Glomerular endothelial cell (primary cell): Measurements from ENCODE around the gene RPP30. TPM values are rescaled to one million over a fixed set of nuclear protein-coding genes. Genes with fewer than 3 reads are reported as not detected.

Source experiments
- DNase-seq: peaks from one replicate; pipeline ENCODE4 v3.0.0-alpha.2; 2011; ENCODE audit warnings: low read depth, low spot score; ENCODE audit errors: extremely low read depth
- total RNA-seq: library from RNA; depleted of rRNA; stranded (reverse); fragments of >200 nt; gene quantifications from 2 replicates; pipeline ENCODE4 v1.2.3, GENCODE V29; 2015

RPP30 gene
- 34.8 and 50.2 TPM in 2 replicates for total RNA-seq

GRCh38 chr10:90871766-90872647 lies at the start of gene RPP30:
Gene RPP30 (plus strand): TSS chr10:90871974. CDS start chr10:90871987, 13 bp downstream.
- DNase-seq: no peak

- no peak for DNase-seq
Observed at GRCh38 chr10:90822508-90822907, 49.3 kb upstream of the RPP30 start.

- DNase-seq: no peak
Observed at GRCh38 chr10:90832111-90832510, 39.7 kb upstream of the RPP30 start.

- DNase-seq: no peak
Observed at GRCh38 chr10:90834326-90834725, 37.4 kb upstream of the RPP30 start.

- DNase-seq: no peak
Observed at GRCh38 chr10:90837486-90837885, 34.3 kb upstream of the RPP30 start.

GRCh38 chr10:90842725-90843124 lies 29.0 kb upstream of the RPP30 start:
- no peak for DNase-seq

GRCh38 chr10:90845726-90846125 lies 26.0 kb upstream of the RPP30 start:
- no peak for DNase-seq

GRCh38 chr10:90846746-90847145 lies 25.0 kb upstream of the RPP30 start:
- no peak for DNase-seq

- no peak for DNase-seq
Observed at GRCh38 chr10:90847436-90847835, 24.3 kb upstream of the RPP30 start.

GRCh38 chr10:90849956-90850749 lies 21.6 kb upstream of the RPP30 start:
- no peak for DNase-seq

GRCh38 chr10:90855126-90855525 lies 16.6 kb upstream of the RPP30 start:
- DNase-seq: no peak

- no peak for DNase-seq
Observed at GRCh38 chr10:90856261-90856660, 15.5 kb upstream of the RPP30 start.

- DNase-seq: no peak
Observed at GRCh38 chr10:90856964-90857634, 14.7 kb upstream of the RPP30 start.

- DNase-seq: no peak
Observed at GRCh38 chr10:90857635-90858460, 13.9 kb upstream of the RPP30 start, which contains the start of gene HTR7. Gene HTR7 (minus strand): TSS chr10:90858039. CDS start chr10:90857671, 368 bp downstream.

GRCh38 chr10:90858461-90858968 lies 13.3 kb upstream of the RPP30 start:
- no peak for DNase-seq

GRCh38 chr10:90859321-90859751 lies 12.4 kb upstream of the RPP30 start:
- no peak for DNase-seq

GRCh38 chr10:90860790-90861189 lies 11.0 kb upstream of the RPP30 start:
- DNase-seq: no peak

- no peak for DNase-seq
Observed at GRCh38 chr10:90862908-90863514, 8.8 kb upstream of the RPP30 start.

GRCh38 chr10:90865401-90865800 lies 6.4 kb upstream of the RPP30 start:
- DNase-seq: no peak
